ENCODE measurements around the gene TMEM42. TPM values are rescaled to one million over a fixed set of nuclear protein-coding genes. Genes with fewer than 3 reads are reported as not detected.

TMEM42 gene
- total and polyA plus RNA-seq, 2 experiments from 2014 or later = 7.4 to 13.3 TPM

- DNase-seq (ENCODE audit: low spot score) (no peak), ATAC-seq (no peak)
- H3K36me3 Mint-ChIP-seq (ENCODE audit: low read depth) = peaks cover 58% of the 10 kb centered on the region
- Histone ChIP-seq H3F3A (replicated peaks; ENCODE audit: low read depth) (no peaks in the 10 kb centered on the region), H3K27me3 (ENCODE audit: insufficient read depth) (no peaks in the 10 kb centered on the region), H3K4me3 (no peak overlapping the region), H3K9me2 (ENCODE audit: insufficient read depth) (no peaks in the 10 kb centered on the region), H3K27ac (ENCODE audit: low read depth) (no peak overlapping the region), H3K79me2 (replicated peaks; ENCODE audit: insufficient read depth) (no peaks in the 10 kb centered on the region), H3K4me1 (ENCODE audit: insufficient read depth) (no peaks in the 10 kb centered on the region), H3K4me2 (no peak overlapping the region), H3K36me3 (ENCODE audit: insufficient read depth) (peaks cover 46% of the 10 kb centered on the region), H2AFZ (no peak overlapping the region), H4K20me1 (replicated peaks; ENCODE audit: insufficient read depth) (no peaks in the 10 kb centered on the region)
- no peaks in the 10 kb centered on the region for H3K4me1 Mint-ChIP-seq
- TF ChIP-seq JUNB (IDR thresholded peaks at IDR 0.05; ENCODE audit: unreplicated experiment) = no peak
- no peak for TF ChIP-seq NANOG (IDR thresholded peaks at IDR 0.05; ENCODE audit: borderline replicate concordance)
- TF ChIP-seq ETS1 (IDR thresholded peaks at IDR 0.05) = no peak
- no peaks in the 10 kb centered on the region for H3K27me3 Mint-ChIP-seq (ENCODE audit: insufficient read depth, low read depth, poor library complexity)
- no peak overlapping the region for H3K27ac Mint-ChIP-seq
- H3K4me3 Mint-ChIP-seq = no peak overlapping the region
- H3K9me3 Mint-ChIP-seq = peaks cover 9% of the 10 kb centered on the region; the same call in 2 of the 3 replicates
Observed at GRCh38 chr3:44832032-44832431, 29.7 kb upstream of the TMEM42 start.

- no peaks in the 10 kb centered on the region for H3K27me3 ChIP-seq (ENCODE audit: insufficient read depth)
- Mint-ChIP-seq H3K4me1 (no peaks in the 10 kb centered on the region), H3K27me3 (ENCODE audit: insufficient read depth, low read depth, poor library complexity) (no peaks in the 10 kb centered on the region), H3K36me3 (ENCODE audit: low read depth) (peaks cover 58% of the 10 kb centered on the region), H3K4me3 (no peak overlapping the region), H3K27ac (no peak overlapping the region), H3K9me3 (peaks cover 9% of the 10 kb centered on the region; the same call in 2 of the 3 replicates)
- H3K9me2 ChIP-seq (ENCODE audit: insufficient read depth) = 0 out of 2 replicates have a peak, but pooled peaks cover 2% of the 10 kb centered on the region
- peaks cover 47% of the 10 kb centered on the region for H3K36me3 ChIP-seq (ENCODE audit: insufficient read depth)
- DNase-seq (ENCODE audit: low spot score) (no peak), ATAC-seq (no peak)
- H3F3A ChIP-seq (replicated peaks; ENCODE audit: low read depth) = no peaks in the 10 kb centered on the region
- no peaks in the 10 kb centered on the region for H4K20me1 ChIP-seq (replicated peaks; ENCODE audit: insufficient read depth)
- no peaks in the 10 kb centered on the region for H3K79me2 ChIP-seq (replicated peaks; ENCODE audit: insufficient read depth)
- H3K27ac ChIP-seq (ENCODE audit: low read depth) = no peak overlapping the region
- H2AFZ ChIP-seq = no peak overlapping the region
- no peaks in the 10 kb centered on the region for H3K4me1 ChIP-seq (ENCODE audit: insufficient read depth)
- H3K4me2 ChIP-seq = no peak overlapping the region
- H3K4me3 ChIP-seq = no peak overlapping the region
- TF ChIP-seq CTCF (conservative IDR thresholded peaks at IDR 0.05; ENCODE audit: low read depth in 2 of 2) = no peak
- TF ChIP-seq POLR2AphosphoS5 (IDR thresholded peaks at IDR 0.05; ENCODE audit: low read depth) = no peak
- TF ChIP-seq ETS1 (IDR thresholded peaks at IDR 0.05) = no peak
- TF ChIP-seq ZNF114 (CRISPR knock-in tag; IDR thresholded peaks at IDR 0.05) = no peak
- TF ChIP-seq ZNF462 (CRISPR knock-in tag; IDR thresholded peaks at IDR 0.05) = no peak
- no peak for TF ChIP-seq REST (IDR thresholded peaks at IDR 0.05; ENCODE audit: unreplicated experiment)
Observed at GRCh38 chr3:44832965-44833364, 28.7 kb upstream of the TMEM42 start.

Data from GM23338 (cell line).